ENCODE data around the gene ADAM21.
"Not testable (repeated sequence)": the region's sequence is repeated elsewhere in the genome, so short reads cannot be mapped to it uniquely, and the experiment has no call there.

DNA sequence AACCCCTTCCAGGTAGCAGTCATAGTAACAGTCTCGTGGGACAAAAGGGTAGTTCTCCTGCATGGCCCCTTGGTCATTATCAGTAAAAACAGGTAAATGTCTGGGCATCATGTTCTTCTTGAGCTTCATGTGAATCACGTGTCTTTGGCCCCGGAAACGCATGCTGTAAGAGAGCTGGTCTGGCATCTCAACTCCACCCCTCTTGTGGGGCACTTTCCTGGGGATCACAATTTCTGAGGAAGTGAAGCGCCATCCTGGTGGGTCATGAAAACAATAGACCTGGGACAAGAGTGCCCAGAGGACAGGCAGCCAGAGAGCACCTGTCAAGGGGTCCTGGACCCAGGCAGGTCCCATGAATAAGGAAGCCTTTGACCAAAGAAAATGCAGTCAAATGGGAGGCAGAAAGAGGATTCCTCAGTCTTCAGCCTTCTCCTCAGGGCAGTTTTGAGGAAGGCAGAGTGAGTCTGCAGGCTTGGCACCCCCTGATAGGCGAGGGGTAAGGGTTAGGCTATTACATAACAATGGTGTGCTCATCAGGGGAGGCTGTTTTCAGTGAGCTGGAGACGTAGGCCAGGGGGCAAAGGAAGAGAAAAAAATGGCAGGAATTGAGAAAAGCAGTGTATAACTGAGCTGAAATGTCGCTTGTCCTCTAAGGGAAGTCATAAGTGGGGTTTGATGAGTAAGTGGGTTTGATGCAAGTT is 19.0 kb downstream of the ADAM21 start:
- not testable (repeated sequence) for TF ChIP-seq CTCF (IDR thresholded peaks at IDR 0.05); TP53 (CRISPR knock-in tag; IDR thresholded peaks at IDR 0.05)
- TF ChIP-seq, protein P1, sequence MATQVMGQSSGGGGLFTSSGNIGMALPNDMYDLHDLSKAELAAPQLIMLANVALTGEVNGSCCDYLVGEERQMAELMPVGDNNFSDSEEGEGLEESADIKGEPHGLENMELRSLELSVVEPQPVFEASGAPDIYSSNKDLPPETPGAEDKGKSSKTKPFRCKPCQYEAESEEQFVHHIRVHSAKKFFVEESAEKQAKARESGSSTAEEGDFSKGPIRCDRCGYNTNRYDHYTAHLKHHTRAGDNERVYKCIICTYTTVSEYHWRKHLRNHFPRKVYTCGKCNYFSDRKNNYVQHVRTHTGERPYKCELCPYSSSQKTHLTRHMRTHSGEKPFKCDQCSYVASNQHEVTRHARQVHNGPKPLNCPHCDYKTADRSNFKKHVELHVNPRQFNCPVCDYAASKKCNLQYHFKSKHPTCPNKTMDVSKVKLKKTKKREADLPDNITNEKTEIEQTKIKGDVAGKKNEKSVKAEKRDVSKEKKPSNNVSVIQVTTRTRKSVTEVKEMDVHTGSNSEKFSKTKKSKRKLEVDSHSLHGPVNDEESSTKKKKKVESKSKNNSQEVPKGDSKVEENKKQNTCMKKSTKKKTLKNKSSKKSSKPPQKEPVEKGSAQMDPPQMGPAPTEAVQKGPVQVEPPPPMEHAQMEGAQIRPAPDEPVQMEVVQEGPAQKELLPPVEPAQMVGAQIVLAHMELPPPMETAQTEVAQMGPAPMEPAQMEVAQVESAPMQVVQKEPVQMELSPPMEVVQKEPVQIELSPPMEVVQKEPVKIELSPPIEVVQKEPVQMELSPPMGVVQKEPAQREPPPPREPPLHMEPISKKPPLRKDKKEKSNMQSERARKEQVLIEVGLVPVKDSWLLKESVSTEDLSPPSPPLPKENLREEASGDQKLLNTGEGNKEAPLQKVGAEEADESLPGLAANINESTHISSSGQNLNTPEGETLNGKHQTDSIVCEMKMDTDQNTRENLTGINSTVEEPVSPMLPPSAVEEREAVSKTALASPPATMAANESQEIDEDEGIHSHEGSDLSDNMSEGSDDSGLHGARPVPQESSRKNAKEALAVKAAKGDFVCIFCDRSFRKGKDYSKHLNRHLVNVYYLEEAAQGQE (IDR thresholded peaks at IDR 0.05): not testable (repeated sequence)
- TF ChIP-seq, protein P2, sequence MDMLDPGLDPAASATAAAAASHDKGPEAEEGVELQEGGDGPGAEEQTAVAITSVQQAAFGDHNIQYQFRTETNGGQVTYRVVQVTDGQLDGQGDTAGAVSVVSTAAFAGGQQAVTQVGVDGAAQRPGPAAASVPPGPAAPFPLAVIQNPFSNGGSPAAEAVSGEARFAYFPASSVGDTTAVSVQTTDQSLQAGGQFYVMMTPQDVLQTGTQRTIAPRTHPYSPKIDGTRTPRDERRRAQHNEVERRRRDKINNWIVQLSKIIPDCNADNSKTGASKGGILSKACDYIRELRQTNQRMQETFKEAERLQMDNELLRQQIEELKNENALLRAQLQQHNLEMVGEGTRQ (IDR thresholded peaks at IDR 0.05): not testable (repeated sequence)

All from A549 (cell line).